IMR-90 (cell line): ENCODE results near the gene RPA3. TPM values are rescaled to one million over a fixed set of nuclear protein-coding genes. Genes with fewer than 3 reads are reported as not detected.

Source experiments
- ATAC-seq: fragments of 200-7000 bp; cut with Tn5 transposase; 2 replicates; pipeline ENCODE4 v1.9.1; 2020; ENCODE audit warnings: low read depth, mild to moderate bottlenecking, moderate library complexity
- BruUV-seq: library from RNA; stranded (reverse); fragments of 400-500 nt; replicated peaks from 2 replicates; lab custom pipeline; 2021; lab: Mats Ljungman, UMichigan
- CTCF ChIA-PET: fragments of 300-600 bp; formaldehyde crosslinking; extraction: SDS; loops from one replicate; lab custom pipeline; 2021; ENCODE audit warnings: antibody characterized with exemption; lab: Yijun Ruan, JAX
- POLR2A ChIA-PET: fragments of 300-600 bp; sonication (Branson Sonifier 250); formaldehyde crosslinking; loops from one replicate; lab custom pipeline; 2022; ENCODE audit warnings: antibody characterized with exemption; ENCODE audit not compliant: unreplicated experiment; lab: Charles Lee
- DNase-seq: peaks from one replicate; pipeline ENCODE4 v3.0.0; 2013
- H2AFZ ChIP-seq: replicated peaks from 2 replicates; pipeline ENCODE3; 2013; ENCODE audit warnings: low read length, mild to moderate bottlenecking; ENCODE audit not compliant: poor library complexity
- H2AK5ac ChIP-seq: 2 replicates; pipeline ENCODE4 v1.6.1; 2013; ENCODE audit warnings: low read depth, low read length, inconsistent platforms
- H2AK9ac ChIP-seq: replicated peaks from 2 replicates; pipeline ENCODE3; 2013; ENCODE audit warnings: mild to moderate bottlenecking, low read depth, low read length, moderate library complexity; ENCODE audit not compliant: poor library complexity
- H2BK120ac ChIP-seq: 2 replicates; pipeline ENCODE4 v1.6.1; 2013; ENCODE audit warnings: low read depth, low read length, inconsistent platforms
- H2BK15ac ChIP-seq: 3 replicates; pipeline ENCODE4 v1.6.1; 2013; ENCODE audit warnings: low read depth, low read length, inconsistent platforms
- H2BK20ac ChIP-seq: 2 replicates; pipeline ENCODE4 v1.6.1; 2013; ENCODE audit warnings: low read depth, mild to moderate bottlenecking, inconsistent platforms, low read length, moderate library complexity
- H2BK5ac ChIP-seq: 2 replicates; pipeline ENCODE4 v1.6.1; 2013; ENCODE audit warnings: mild to moderate bottlenecking, low read depth, low read length, inconsistent platforms; ENCODE audit not compliant: poor library complexity, severe bottlenecking
- H3K14ac ChIP-seq: replicated peaks from 2 replicates; pipeline ENCODE4 v1.6.1; 2013; ENCODE audit warnings: low read depth, low read length, inconsistent platforms
- H3K18ac ChIP-seq: 2 replicates; pipeline ENCODE4 v1.6.1; 2013; ENCODE audit warnings: low read depth, low read length, control low read depth
- H3K23ac ChIP-seq: 2 replicates; pipeline ENCODE4 v1.6.1; 2013; ENCODE audit warnings: low read depth, low read length, inconsistent platforms
- H3K27ac ChIP-seq: 2 replicates; pipeline ENCODE4 v1.5.1; 2013; ENCODE audit warnings: mild to moderate bottlenecking, control low read depth, low read length; ENCODE audit not compliant: insufficient read depth
- H3K27me3 ChIP-seq: 2 replicates; pipeline ENCODE4 v1.6.1; 2013; ENCODE audit warnings: low read length; ENCODE audit not compliant: control insufficient read depth, insufficient read depth
- H3K36me3 ChIP-seq: 2 replicates; pipeline ENCODE4 v1.6.1; 2013; ENCODE audit warnings: low read length, mixed read lengths; ENCODE audit not compliant: control insufficient read depth, insufficient read depth
- H3K4ac ChIP-seq: 2 replicates; pipeline ENCODE4 v1.6.1; 2013; ENCODE audit warnings: low read depth, low read length, inconsistent platforms
- H3K4me1 ChIP-seq: 2 replicates; pipeline ENCODE4 v1.6.1; 2013; ENCODE audit warnings: low read length, mixed read lengths; ENCODE audit not compliant: control insufficient read depth, insufficient read depth
- H3K4me2 ChIP-seq: 2 replicates; pipeline ENCODE4 v1.6.1; 2013; ENCODE audit warnings: low read depth, mild to moderate bottlenecking, control low read depth, low read length, moderate library complexity
- H3K4me3 ChIP-seq: 2 replicates; pipeline ENCODE4 v1.5.1; 2013; ENCODE audit warnings: low read depth, mild to moderate bottlenecking, control low read depth, low read length, moderate library complexity; ENCODE audit not compliant: insufficient read depth
- H3K56ac ChIP-seq: 2 replicates; pipeline ENCODE4 v1.6.1; 2013; ENCODE audit warnings: low read length, inconsistent platforms; ENCODE audit not compliant: insufficient read depth; ENCODE audit errors: extremely low read depth
- H3K79me1 ChIP-seq, 2 experiments: 2 replicates each; pipeline ENCODE4 v1.6.1; 2013; ENCODE audit warnings: low read length in 2 of 2, inconsistent platforms in 1 of 2, low read depth in 1 of 2
- H3K9ac ChIP-seq: 2 replicates; pipeline ENCODE4 v1.6.1; 2013; ENCODE audit warnings: low read depth, low read length, control low read depth
- H3K9me1 ChIP-seq: 2 replicates; pipeline ENCODE4 v1.6.1; 2013; ENCODE audit warnings: low read length, inconsistent platforms; ENCODE audit not compliant: insufficient read depth
- H3K9me3 ChIP-seq: 2 replicates; pipeline ENCODE4 v1.6.1; 2013; ENCODE audit warnings: low read length; ENCODE audit not compliant: control insufficient read depth, insufficient read depth
- H4K20me1 ChIP-seq: 2 replicates; pipeline ENCODE4 v1.6.1; 2013; ENCODE audit warnings: low read length, inconsistent platforms; ENCODE audit not compliant: insufficient read depth
- H4K5ac ChIP-seq: 2 replicates; pipeline ENCODE4 v1.6.1; 2013; ENCODE audit warnings: mild to moderate bottlenecking, low read depth, low read length, control low read depth
- H4K8ac ChIP-seq, 2 experiments: 2 replicates each; pipeline ENCODE4 v1.6.1; 2013; ENCODE audit warnings: low read depth in 2 of 2, low read length in 2 of 2, control low read depth in 1 of 2, inconsistent platforms in 1 of 2
- H4K91ac ChIP-seq: 2 replicates; pipeline ENCODE4 v1.6.1; 2013; ENCODE audit warnings: low read depth, low read length, inconsistent platforms; ENCODE audit not compliant: insufficient read depth
- BHLHE40 ChIP-seq: fragments of 150-350 bp; IDR thresholded peaks from 2 replicates; pipeline ENCODE4 v1.6.1; 2016; ENCODE audit warnings: mild to moderate bottlenecking, low read depth, low read length
- CEBPB ChIP-seq: IDR thresholded peaks from 2 replicates; pipeline ENCODE4 v1.6.1; 2012; ENCODE audit warnings: low read depth, low read length, improper control_type of control experiment
- CHD1 ChIP-seq: IDR thresholded peaks from 2 replicates; pipeline ENCODE4 v1.6.1; 2012; ENCODE audit warnings: low read depth, low read length, improper control_type of control experiment
- ELK1 ChIP-seq: fragments of 150-350 bp; IDR thresholded peaks from 2 replicates; pipeline ENCODE4 v1.6.1; 2016; ENCODE audit warnings: low read depth, mild to moderate bottlenecking, low read length, moderate library complexity, borderline replicate concordance
- FOS ChIP-seq: fragments of 150-350 bp; IDR thresholded peaks from 2 replicates; pipeline ENCODE4 v1.6.1; 2016; ENCODE audit warnings: low read depth, low read length
- MAFK ChIP-seq: IDR thresholded peaks from 2 replicates; pipeline ENCODE4 v1.6.1; 2012; ENCODE audit warnings: low read depth, low read length, improper control_type of control experiment
- MAZ ChIP-seq: IDR thresholded peaks from 2 replicates; pipeline ENCODE4 v1.6.1; 2012; ENCODE audit warnings: low read depth, mild to moderate bottlenecking, low read length, improper control_type of control experiment, moderate library complexity, borderline replicate concordance
- MXI1 ChIP-seq: IDR thresholded peaks from 2 replicates; pipeline ENCODE4 v1.6.1; 2012; ENCODE audit warnings: low read depth, mild to moderate bottlenecking, low read length, moderate library complexity, borderline replicate concordance
- NFE2L2 ChIP-seq: fragments of 150-350 bp; IDR thresholded peaks from 2 replicates; pipeline ENCODE4 v1.6.1; 2016; ENCODE audit warnings: low read depth, mild to moderate bottlenecking, low read length
- POLR2A ChIP-seq: IDR thresholded peaks from 2 replicates; pipeline ENCODE4 v1.6.1; 2012; ENCODE audit warnings: mild to moderate bottlenecking, low read depth, low read length
- RAD21 ChIP-seq: IDR thresholded peaks from 2 replicates; pipeline ENCODE4 v1.6.1; 2012; ENCODE audit warnings: low read length, improper control_type of control experiment
- RCOR1 ChIP-seq: IDR thresholded peaks from 2 replicates; pipeline ENCODE4 v1.6.1; 2012; ENCODE audit warnings: mild to moderate bottlenecking, low read length, improper control_type of control experiment; ENCODE audit not compliant: insufficient replicate concordance
- RFX5 ChIP-seq: IDR thresholded peaks from 2 replicates; pipeline ENCODE4 v1.8.0; 2012; ENCODE audit warnings: low read depth, mild to moderate bottlenecking, low read length, moderate library complexity
- SMC3 ChIP-seq: fragments of 150-350 bp; IDR thresholded peaks from 2 replicates; pipeline ENCODE4 v1.6.1; 2016; ENCODE audit warnings: low read depth, mild to moderate bottlenecking, antibody characterized with exemption, low read length, moderate library complexity
- WGBS, 2 experiments: methylation state at CpG; one replicate each; pipeline versions ENCODE4 v1.1.5 to v1.1.7; 2013; ENCODE audit warnings: missing lambda C conversion rate in 2 of 2; ENCODE audit not compliant: insufficient read length in 1 of 2; ENCODE audit errors: extremely low coverage in 2 of 2; 5-methylcytosine and 5-hydroxymethylcytosine counted together
- dilution Hi-C: fragments of 300-500 bp; cut with HindIII; formaldehyde crosslinking; loops from one replicate; pipeline ENCODE4 v1.14.3; 2018; ENCODE audit warnings: low sequenced_read_pairs; ENCODE audit not compliant: unreplicated experiment
- in situ Hi-C: fragments of 300-500 bp; cut with MboI; formaldehyde crosslinking; loops from 3 replicates; pipeline ENCODE4 v1.14.3; 2019; ENCODE audit warnings: low sequenced_read_pairs, inconsistent platforms, mixed read lengths
- intact Hi-C: fragments of 100-400 bp; cut with micrococcal nuclease; formaldehyde crosslinking; loops from 2 replicates; pipeline ENCODE4 v1.10.0; 2022
- polyA plus RNA-seq, 3 experiments: library from polyadenylated mRNA; depleted of rRNA; stranded (reverse); fragments of >200 nt; gene quantifications; 2 replicates each; pipeline ENCODE4 v1.2.3, GENCODE V29; 2012; ENCODE audit warnings: low replicate concordance in 1 of 3
- total RNA-seq: library from RNA; depleted of rRNA; stranded (reverse); fragments of >200 nt; gene quantifications from 2 replicates; pipeline ENCODE4 v1.2.3, GENCODE V29; 2012
- TF ChIP-seq, protein P1 (sequence below): conservative IDR thresholded peaks from 2 replicates; pipeline ENCODE4 v1.5.1; 2012; ENCODE audit warnings: mild to moderate bottlenecking, low read depth, low read length, improper control_type of control experiment
- TF ChIP-seq, protein P2 (sequence below): fragments of 150-350 bp; IDR thresholded peaks from 2 replicates; pipeline ENCODE4 v1.6.1; 2017; ENCODE audit warnings: mild to moderate bottlenecking, antibody characterized with exemption, low read length, low read depth

The RPA3 gene
- total and polyA plus RNA-seq, 2 of the 4 experiments (the other 2 are of a cell fraction): 12.7 to 21.1 TPM

DNA sequence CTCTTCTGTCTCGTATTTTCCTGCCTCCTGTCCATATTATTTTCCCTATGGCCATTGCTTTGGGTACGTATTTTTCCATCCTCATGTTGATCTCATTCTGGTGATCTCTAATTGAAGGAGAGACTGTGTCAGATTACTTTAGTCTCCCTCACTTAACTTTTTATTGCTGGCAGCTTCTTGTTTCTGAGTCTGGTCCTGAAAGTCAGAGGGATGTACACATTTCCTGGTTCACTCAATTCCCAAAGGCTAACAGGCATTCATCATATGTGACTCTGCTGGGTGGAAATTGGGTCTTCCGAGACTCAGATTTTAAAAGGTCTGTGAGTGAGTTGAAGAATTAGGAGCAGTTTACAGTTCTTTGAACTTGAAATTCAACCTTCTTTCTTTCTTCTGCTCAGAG lies 66.9 kb downstream of the RPA3 start:
- ChIA-PET CTCF (no interaction called here), POLR2A (no interaction called here)
- dilution Hi-C loops (no loop called here), intact Hi-C loops (no loop called here), in situ Hi-C loops (loop anchor here (25.0 kb wide), 1 partner anchor 561 kb away; no protein-coding TSS in a partner anchor)
- Histone ChIP-seq H3K79me1 (peaks cover 0 to 2% of the 10 kb centered on the region in 2 experiments; a peak in 2 of 4 replicates), H2BK15ac (no peak overlapping the region), H3K9me3 (no peaks in the 10 kb centered on the region), H4K91ac (no peak overlapping the region), H3K9ac (no peak overlapping the region), H2AFZ (no peak overlapping the region), H2AK5ac (no peak overlapping the region), H3K14ac (no peak overlapping the region), H3K4ac (no peak overlapping the region), H3K36me3 (no peaks in the 10 kb centered on the region), H2AK9ac (no peak overlapping the region), H3K23ac (no peak overlapping the region), H3K4me3 (no peak overlapping the region), H4K5ac (no peak overlapping the region), H2BK5ac (no peak overlapping the region), H4K20me1 (no peaks in the 10 kb centered on the region), H3K27ac (no peak overlapping the region), H3K56ac (no peak overlapping the region), H3K4me2 (no peak overlapping the region), H4K8ac (no peak overlapping the region), H2BK120ac (no peak overlapping the region), H2BK20ac (no peak overlapping the region), H3K9me1 (no peaks in the 10 kb centered on the region), H3K4me1 (no peaks in the 10 kb centered on the region), H3K18ac (no peak overlapping the region), H3K27me3 (no peaks in the 10 kb centered on the region)
- TF ChIP-seq FOS (no peak), CHD1 (no peak), ELK1 (no peak), POLR2A (no peak), MAZ (no peak), BHLHE40 (no peak), MXI1 (no peak), RCOR1 (no peak), RAD21 (no peak), SMC3 (no peak), MAFK (no peak), RFX5 (no peak), CEBPB (no peak), NFE2L2 (no peak)
- TF ChIP-seq, protein P1, sequence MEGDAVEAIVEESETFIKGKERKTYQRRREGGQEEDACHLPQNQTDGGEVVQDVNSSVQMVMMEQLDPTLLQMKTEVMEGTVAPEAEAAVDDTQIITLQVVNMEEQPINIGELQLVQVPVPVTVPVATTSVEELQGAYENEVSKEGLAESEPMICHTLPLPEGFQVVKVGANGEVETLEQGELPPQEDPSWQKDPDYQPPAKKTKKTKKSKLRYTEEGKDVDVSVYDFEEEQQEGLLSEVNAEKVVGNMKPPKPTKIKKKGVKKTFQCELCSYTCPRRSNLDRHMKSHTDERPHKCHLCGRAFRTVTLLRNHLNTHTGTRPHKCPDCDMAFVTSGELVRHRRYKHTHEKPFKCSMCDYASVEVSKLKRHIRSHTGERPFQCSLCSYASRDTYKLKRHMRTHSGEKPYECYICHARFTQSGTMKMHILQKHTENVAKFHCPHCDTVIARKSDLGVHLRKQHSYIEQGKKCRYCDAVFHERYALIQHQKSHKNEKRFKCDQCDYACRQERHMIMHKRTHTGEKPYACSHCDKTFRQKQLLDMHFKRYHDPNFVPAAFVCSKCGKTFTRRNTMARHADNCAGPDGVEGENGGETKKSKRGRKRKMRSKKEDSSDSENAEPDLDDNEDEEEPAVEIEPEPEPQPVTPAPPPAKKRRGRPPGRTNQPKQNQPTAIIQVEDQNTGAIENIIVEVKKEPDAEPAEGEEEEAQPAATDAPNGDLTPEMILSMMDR: no peak
- TF ChIP-seq, protein P2, sequence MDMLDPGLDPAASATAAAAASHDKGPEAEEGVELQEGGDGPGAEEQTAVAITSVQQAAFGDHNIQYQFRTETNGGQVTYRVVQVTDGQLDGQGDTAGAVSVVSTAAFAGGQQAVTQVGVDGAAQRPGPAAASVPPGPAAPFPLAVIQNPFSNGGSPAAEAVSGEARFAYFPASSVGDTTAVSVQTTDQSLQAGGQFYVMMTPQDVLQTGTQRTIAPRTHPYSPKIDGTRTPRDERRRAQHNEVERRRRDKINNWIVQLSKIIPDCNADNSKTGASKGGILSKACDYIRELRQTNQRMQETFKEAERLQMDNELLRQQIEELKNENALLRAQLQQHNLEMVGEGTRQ: no peak
- ATAC-seq (no peak), DNase-seq (no peak)
- no TSS peak for BruUV-seq
- WGBS, 2 experiments: no CpG with 5 or more reads among the region's 3 CpGs
